Fibroblast of villous mesenchyme (primary cell): ENCODE data around the gene RTP2. TPM values are rescaled to one million over a fixed set of nuclear protein-coding genes. Genes with fewer than 3 reads are reported as not detected.
A peak's percentile ranks its signal among the peaks of the same experiment; 100 is the strongest.

ENCODE experiments used
- DNase-seq: peaks from one replicate; pipeline ENCODE4 v3.0.0-alpha.2; 2010; ENCODE audit warnings: low read depth
- H3K4me3 ChIP-seq: 2 replicates; pipeline ENCODE4 v1.5.1; 2011; ENCODE audit warnings: low read depth, mild to moderate bottlenecking, low read length
- total RNA-seq: library from RNA; depleted of rRNA; stranded (reverse); fragments of >200 nt; gene quantifications from 2 replicates; pipeline ENCODE4 v1.2.3, GENCODE V29; 2012
- TF ChIP-seq, protein P1 (sequence below): IDR thresholded peaks from 2 replicates; pipeline ENCODE4 v1.5.1; 2012; ENCODE audit warnings: low read depth, mild to moderate bottlenecking, low read length; ENCODE audit not compliant: insufficient read depth

RTP2 gene
- total RNA-seq, 1 donor = not detected

DNA sequence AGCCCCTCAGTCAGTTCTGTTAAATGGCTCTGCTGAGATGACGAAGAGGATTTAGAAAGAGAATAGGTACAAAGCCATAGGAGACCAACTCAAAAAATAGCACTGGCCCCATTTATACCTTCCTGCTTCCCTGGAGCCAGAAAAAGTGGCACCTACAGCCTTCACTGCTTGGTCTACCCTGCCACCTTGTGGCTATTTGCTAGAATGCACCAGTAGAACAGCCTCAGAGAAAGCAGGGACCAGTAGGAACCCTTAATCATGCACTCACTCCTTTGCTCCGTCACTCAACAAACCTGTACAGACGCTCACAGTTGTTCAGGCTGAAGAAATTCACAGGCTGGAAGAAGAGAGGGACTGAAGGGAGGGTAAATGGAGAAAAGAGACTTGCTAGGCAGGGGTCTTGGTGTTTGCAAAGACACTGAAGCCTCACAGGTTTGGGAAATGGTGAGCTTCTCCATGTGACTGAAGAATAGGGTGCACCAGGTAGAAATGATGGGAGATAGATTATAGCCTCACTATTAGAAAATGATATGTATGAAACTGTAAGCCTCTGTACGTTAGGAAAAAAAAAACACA, 12.1 kb upstream of the RTP2 start:
- no peak overlapping the region for H3K4me3 ChIP-seq
- TF ChIP-seq, protein P1, sequence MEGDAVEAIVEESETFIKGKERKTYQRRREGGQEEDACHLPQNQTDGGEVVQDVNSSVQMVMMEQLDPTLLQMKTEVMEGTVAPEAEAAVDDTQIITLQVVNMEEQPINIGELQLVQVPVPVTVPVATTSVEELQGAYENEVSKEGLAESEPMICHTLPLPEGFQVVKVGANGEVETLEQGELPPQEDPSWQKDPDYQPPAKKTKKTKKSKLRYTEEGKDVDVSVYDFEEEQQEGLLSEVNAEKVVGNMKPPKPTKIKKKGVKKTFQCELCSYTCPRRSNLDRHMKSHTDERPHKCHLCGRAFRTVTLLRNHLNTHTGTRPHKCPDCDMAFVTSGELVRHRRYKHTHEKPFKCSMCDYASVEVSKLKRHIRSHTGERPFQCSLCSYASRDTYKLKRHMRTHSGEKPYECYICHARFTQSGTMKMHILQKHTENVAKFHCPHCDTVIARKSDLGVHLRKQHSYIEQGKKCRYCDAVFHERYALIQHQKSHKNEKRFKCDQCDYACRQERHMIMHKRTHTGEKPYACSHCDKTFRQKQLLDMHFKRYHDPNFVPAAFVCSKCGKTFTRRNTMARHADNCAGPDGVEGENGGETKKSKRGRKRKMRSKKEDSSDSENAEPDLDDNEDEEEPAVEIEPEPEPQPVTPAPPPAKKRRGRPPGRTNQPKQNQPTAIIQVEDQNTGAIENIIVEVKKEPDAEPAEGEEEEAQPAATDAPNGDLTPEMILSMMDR = peak; percentile 97
- peak; percentile 74 for DNase-seq

DNA sequence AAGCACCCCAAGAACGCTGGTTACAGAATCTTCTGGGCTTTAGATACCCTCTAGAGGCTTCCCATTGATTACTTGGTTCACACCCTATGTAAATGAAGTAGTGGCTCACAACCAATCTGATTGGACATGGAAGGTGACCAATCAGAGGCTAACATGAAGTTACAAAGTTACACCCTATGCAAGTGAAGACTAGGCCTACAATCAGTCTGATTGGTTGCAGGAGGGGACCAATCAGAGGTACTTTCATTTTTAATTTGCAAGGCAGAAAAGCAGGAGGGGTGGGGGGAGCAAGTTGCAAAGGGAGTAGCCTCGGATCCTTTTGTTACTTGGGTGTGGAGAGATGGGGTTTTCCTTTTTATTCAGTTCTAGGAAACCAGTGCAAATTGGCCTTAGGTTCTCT, 11.1 kb upstream of the RTP2 start:
- no peak overlapping the region for H3K4me3 ChIP-seq
- DNase-seq = peak; percentile 48
- TF ChIP-seq, protein P1 = no peak

DNA sequence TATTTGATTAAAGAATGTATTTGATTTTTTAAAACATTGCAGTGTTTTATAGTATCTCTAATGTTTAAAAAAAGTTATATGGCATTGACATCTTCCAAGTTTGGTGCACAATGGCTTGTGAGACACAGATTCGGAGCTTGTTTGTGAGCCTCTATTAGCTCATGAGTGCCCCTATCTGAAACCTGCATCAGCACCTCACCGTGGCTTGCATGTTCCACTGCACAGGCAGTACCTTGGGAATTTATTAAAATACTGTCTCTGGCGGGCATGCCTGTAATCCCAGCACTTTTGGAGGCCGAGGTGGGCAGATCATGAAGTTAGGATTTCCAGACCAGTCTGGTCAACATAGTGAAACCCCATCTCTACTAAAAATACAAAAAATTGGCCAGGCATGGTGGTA, 6.8 kb upstream of the RTP2 start:
- TF ChIP-seq, protein P1 = peak; percentile 12
- no peak overlapping the region for H3K4me3 ChIP-seq
- DNase-seq = no peak

DNA sequence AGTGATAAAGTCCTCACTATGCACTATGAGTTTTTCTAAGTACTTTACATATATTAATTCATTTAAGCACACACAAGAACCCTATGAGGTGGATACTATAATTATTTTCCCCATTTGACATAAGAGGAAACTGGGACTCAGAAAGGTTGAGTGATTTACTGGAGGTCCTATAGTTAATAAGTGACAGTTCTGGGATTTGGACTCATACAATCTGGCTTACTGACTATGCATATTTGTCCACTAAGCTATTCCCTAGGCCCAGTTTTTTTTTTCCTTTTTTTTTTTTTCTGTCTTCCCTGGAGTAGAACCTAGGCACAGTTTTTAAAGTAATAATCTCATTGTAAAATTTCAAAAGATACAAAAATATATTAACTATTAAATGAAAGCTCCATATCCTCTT, 6.3 kb upstream of the RTP2 start:
- no peak for DNase-seq
- no peak overlapping the region for H3K4me3 ChIP-seq
- TF ChIP-seq, protein P1 = no peak

DNA sequence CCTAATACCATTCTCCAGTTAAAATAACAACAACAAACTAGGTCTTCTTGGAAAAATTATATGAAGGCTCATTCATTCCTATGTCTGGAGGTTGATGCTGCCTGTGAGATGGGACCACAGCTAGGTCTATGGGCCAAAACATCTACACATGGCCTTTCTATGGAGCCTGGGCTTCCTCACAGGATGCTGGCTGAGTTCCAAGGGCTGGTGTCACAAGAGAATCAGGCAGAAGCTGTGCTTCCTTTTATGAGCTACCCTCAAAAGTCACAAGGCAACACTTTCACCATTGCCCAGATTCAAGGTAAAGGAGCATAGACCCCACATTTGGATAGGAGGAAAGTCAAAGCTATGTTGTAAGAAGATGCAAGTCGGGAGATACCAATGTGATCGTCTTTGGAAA, 4.6 kb upstream of the RTP2 start:
- DNase-seq = no peak
- TF ChIP-seq, protein P1 = no peak
- H3K4me3 ChIP-seq = no peak overlapping the region

DNA sequence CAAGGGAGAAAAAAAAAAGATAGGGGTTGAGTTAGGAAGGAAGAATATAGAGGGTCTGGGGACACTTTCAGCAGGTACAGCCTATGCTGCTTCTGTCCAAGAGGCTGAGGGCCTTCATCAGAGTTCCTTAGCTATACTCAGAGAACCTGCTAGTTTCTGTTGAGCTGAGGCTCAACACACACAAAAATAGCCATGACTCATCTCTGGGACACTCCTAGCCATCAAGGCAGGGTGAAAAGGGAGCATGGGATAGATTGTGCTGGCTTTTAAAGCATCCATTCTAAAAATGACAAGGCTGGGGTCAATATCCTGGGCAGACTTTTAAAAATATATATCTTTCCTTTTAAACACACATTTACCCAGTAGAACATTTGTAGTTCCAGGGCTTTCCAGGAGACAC, 2.8 kb upstream of the RTP2 start:
- no peak for DNase-seq
- TF ChIP-seq, protein P1 = no peak
- H3K4me3 ChIP-seq = no peak overlapping the region

DNA sequence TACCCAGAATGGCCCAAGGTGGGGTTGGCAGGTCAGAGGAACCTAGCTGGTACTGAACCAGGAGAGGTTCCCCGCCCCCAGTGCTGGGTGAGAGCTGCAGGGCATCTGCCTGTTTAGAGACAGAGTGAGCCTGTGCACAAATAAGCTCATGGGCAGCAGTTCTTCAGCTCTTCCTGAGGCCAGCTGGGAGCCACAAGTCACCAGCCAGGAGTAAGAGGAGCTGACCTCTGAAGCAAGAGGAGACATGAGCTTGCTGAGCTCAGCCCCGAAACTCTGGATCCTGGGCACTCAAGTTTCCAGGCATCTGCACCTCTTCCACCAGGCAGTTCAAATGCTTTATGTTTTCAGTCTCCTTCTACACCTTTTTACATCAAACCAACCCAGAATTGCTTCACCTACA, 2.1 kb downstream of the RTP2 start:
- DNase-seq = no peak
- H3K4me3 ChIP-seq = no peak overlapping the region
- TF ChIP-seq, protein P1 = no peak
